Prostate gland (tissue), 2 donors: Measurements from ENCODE around the gene NOLC1. TPM values are rescaled to one million over a fixed set of nuclear protein-coding genes. Genes with fewer than 3 reads are reported as not detected.

ENCODE experiments used
- DNase-seq: peaks from one replicate; pipeline ENCODE4 v3.0.0-alpha.2; 2019; ENCODE audit warnings: low spot score
- H3K27ac ChIP-seq, 2 donors: fragments of 200-600 bp; sonication (generic); 2 replicates each; pipeline ENCODE4 v1.5.1; 2017 to 2019
- H3K27me3 ChIP-seq: fragments of 200-600 bp; sonication (generic); replicated peaks from 2 replicates; pipeline ENCODE4 v1.5.1; 2019; ENCODE audit not compliant: insufficient read depth
- H3K36me3 ChIP-seq, 2 donors: fragments of 200-600 bp; sonication (generic); 1 replicate in 1 of 2; 2 replicates in 1 of 2; pipeline versions ENCODE4 v1.5.1 to v1.8.1; 2017 to 2019
- H3K4me1 ChIP-seq: fragments of 200-600 bp; sonication (generic); replicated peaks from 2 replicates; pipeline ENCODE4 v1.5.1; 2019
- H3K4me3 ChIP-seq, 2 donors: fragments of 200-600 bp; sonication (generic); 2 replicates each; pipeline ENCODE4 v1.5.1; 2017 to 2019
- H3K9me3 ChIP-seq: fragments of 200-600 bp; sonication (generic); 2 replicates; pipeline ENCODE4 v1.5.1; 2017
- CTCF ChIP-seq, 4 experiments: fragments of 200-600 bp in 2 of 4; fragments of 450-650 bp in 2 of 4; sonication (generic) in 2 of 4; IDR thresholded peaks; 1 replicate in 3 of 4; 2 replicates in 1 of 4; pipeline ENCODE4 v1.5.1; 2016 to 2019; ENCODE audit warnings: antibody characterized with exemption in 4 of 4, mild to moderate bottlenecking in 2 of 4, moderate library complexity in 2 of 4
- POLR2A ChIP-seq: fragments of 450-650 bp; IDR thresholded peaks from one replicate; pipeline ENCODE4 v1.6.1; 2016; ENCODE audit warnings: antibody characterized with exemption, mild to moderate bottlenecking
- POLR2AphosphoS5 ChIP-seq: sonication (generic); formaldehyde crosslinking; IDR thresholded peaks from one replicate; pipeline ENCODE4 v1.6.1; 2017; ENCODE audit warnings: antibody characterized with exemption
- WGBS: methylation state at CpG from one replicate; pipeline ENCODE4 v1.1.5; 2018; 5-methylcytosine and 5-hydroxymethylcytosine counted together
- intact Hi-C: fragments of 100-400 bp; cut with DNase I; formaldehyde crosslinking; loops from one replicate; pipeline ENCODE4 v1.14.2; 2022
- total RNA-seq, 2 donors: library from RNA; depleted of rRNA; stranded (reverse); fragments of >200 nt; gene quantifications; one replicate each; pipeline ENCODE4 v1.1.0, GENCODE V29; 2016

NOLC1 gene
- total RNA-seq, 2 donors from 2014 or later, result 50.3 to 67.9 TPM

DNA sequence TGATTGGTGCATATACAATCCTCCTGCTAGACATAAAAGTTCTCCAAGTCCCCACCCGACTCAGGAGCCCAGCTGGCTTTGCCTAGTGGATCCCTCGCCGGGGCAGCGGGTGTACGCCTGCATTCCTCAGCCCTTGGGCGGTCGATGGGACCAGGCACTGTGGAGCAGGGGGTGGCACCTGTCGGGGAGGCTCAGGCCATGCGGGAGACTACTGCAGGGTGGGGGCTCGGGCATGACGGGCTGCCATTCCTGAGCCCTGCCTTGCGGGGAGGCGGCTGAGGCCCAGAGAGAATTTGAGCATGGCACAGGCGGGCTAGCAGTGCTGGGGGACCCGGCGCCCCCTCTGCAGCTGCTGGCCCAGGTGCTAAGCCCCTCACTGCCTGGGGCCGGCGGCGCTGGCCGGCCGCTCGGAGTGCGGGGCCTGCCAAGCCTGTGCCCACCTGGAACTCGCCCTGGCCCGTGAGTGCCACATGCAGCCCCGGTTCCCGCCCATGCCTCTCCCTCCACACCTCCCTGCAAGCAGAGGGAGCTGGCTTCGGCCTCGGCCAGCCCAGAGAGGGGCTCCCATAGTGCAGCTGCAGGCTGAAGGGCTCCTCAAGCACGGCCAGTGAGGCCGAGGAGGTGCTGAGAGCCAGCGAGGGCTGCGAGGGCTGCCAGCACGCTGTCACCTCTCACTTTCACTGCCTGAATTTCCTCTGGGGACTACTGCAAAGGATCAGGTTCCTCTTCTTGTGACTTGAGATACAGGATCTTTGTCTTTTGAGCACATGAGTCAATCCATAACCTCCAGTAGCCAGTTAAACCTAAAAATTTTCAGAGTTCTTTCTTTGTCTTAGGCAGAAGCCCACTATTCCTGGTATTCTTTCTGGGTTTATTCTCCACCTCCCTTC lies 48.8 kb downstream of the NOLC1 start:
- H3K27ac ChIP-seq, result no peak overlapping the region
- H3K4me3 ChIP-seq, result no peak overlapping the region
- no peaks in the 10 kb centered on the region for H3K4me1 ChIP-seq
- no peaks in the 10 kb centered on the region for H3K27me3 ChIP-seq
- 89% methylated on average over 31 of the region's 34 CpGs for WGBS
- no peaks in the 10 kb centered on the region for H3K36me3 ChIP-seq
- DNase-seq, result no peak
- intact Hi-C loops, result no loop called here
- TF ChIP-seq CTCF (IDR thresholded peaks at IDR 0.05) (no peak), POLR2AphosphoS5 (no peak), POLR2A (no peak)
- no peaks in the 10 kb centered on the region for H3K9me3 ChIP-seq

DNA sequence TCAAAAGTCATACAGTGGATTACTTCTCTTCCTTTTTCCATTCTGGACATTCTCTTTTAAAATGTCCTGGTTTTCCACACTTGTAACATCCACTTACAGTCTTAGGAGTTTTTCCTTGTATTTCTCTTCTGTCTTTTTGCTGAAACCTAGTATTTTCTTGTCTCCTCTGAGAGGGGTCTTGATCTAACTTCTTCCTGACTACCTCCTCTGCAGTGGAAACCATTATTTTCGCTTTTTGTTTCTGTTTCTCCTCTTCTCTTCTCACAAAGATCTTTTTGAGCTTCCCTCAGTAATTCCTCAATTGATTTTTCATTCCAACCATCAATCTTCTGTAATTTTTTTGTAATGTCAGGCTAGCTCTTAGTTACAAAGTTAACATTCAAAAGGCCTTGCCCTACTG lies 50.2 kb downstream of the NOLC1 start:
- intact Hi-C loops, result no loop called here
- Histone ChIP-seq H3K9me3 (no peaks in the 10 kb centered on the region), H3K4me3 (no peak overlapping the region), H3K27me3 (no peaks in the 10 kb centered on the region), H3K27ac (no peak overlapping the region), H3K4me1 (no peaks in the 10 kb centered on the region), H3K36me3 (no peaks in the 10 kb centered on the region)
- no peak for DNase-seq
- no peak for TF ChIP-seq POLR2AphosphoS5
- no peak for TF ChIP-seq CTCF (IDR thresholded peaks at IDR 0.05)
- no peak for TF ChIP-seq POLR2A
- 62% methylated on average over 1 of the region's 1 CpG for WGBS

GRCh38 chr10:102208311-102209035 lies 56.3 kb downstream of the NOLC1 start:
- no peak for DNase-seq
- Histone ChIP-seq H3K27me3 (no peaks in the 10 kb centered on the region), H3K27ac (no peak overlapping the region), H3K9me3 (no peaks in the 10 kb centered on the region), H3K4me3 (no peak overlapping the region), H3K4me1 (no peaks in the 10 kb centered on the region), H3K36me3 (no peaks in the 10 kb centered on the region)
- 21% methylated on average over 5 of the region's 5 CpGs for WGBS
- TF ChIP-seq CTCF (IDR thresholded peaks at IDR 0.05), result no peak
- no peak for TF ChIP-seq POLR2A
- TF ChIP-seq POLR2AphosphoS5, result no peak
- intact Hi-C loops, result no loop called here

- DNase-seq, result no peak
- H3K4me1 ChIP-seq, result no peaks in the 10 kb centered on the region
- no peaks in the 10 kb centered on the region for H3K36me3 ChIP-seq
- TF ChIP-seq POLR2AphosphoS5 (no peak), CTCF (IDR thresholded peaks at IDR 0.05) (no peak), POLR2A (no peak)
- H3K4me3 ChIP-seq, result no peak overlapping the region
- no peaks in the 10 kb centered on the region for H3K27me3 ChIP-seq
- intact Hi-C loops, result no loop called here
- H3K9me3 ChIP-seq, result no peaks in the 10 kb centered on the region
- 90% methylated on average over 3 of the region's 3 CpGs for WGBS
- H3K27ac ChIP-seq, result no peak overlapping the region
These were observed 59.6 kb downstream of the NOLC1 start for GRCh38 chr10:102211615-102212299.

Other genes starting within 250 kb of the NOLC1 start
- gene ARMH3, start 96.2 kb upstream of the NOLC1 start, total RNA-seq, result 10 to 100 TPM; 15.1 to 20.5 TPM
- gene HPS6, start 87.0 kb upstream of the NOLC1 start, total RNA-seq, result 10 to 100 TPM; 26.1 to 35.9 TPM
- gene LDB1, start 32.0 kb upstream of the NOLC1 start, total RNA-seq, result 10 to 100 TPM; 55.0 to 91.5 TPM
- 10 to 100 TPM; 19.8 to 24.4 TPM for gene PPRC1, start 19.3 kb upstream of the NOLC1 start, total RNA-seq
- 1 to 10 TPM in 1 of 2 donors, not detected in 1; 4.4 TPM for gene ELOVL3, start 73.9 kb downstream of the NOLC1 start, total RNA-seq
- gene PITX3, start 89.1 kb downstream of the NOLC1 start, total RNA-seq, result not detected
- gene GBF1, start 93.1 kb downstream of the NOLC1 start, total RNA-seq, result 10 to 100 TPM; 53.1 to 59.1 TPM
- 10 to 100 TPM; 22.5 to 40.4 TPM for gene NFKB2, start 243.3 kb downstream of the NOLC1 start, total RNA-seq